KMS-11 (cell line): ENCODE data around the gene KCNB1.

Experiments
- H2AFZ ChIP-seq: fragments of 200-600 bp; sonication (generic); 2 replicates; pipeline ENCODE4 v1.6.1; 2016; ENCODE audit warnings: antibody characterized with exemption, mixed run types, low read depth
- H3K27ac ChIP-seq: fragments of 200-600 bp; sonication (generic); 2 replicates; pipeline ENCODE4 v1.6.1; 2016; ENCODE audit warnings: mild to moderate bottlenecking, mixed run types
- H3K27me3 ChIP-seq: fragments of 200-600 bp; sonication (generic); 2 replicates; pipeline ENCODE4 v1.6.1; 2017; ENCODE audit warnings: mild to moderate bottlenecking, low read depth, mixed run types, moderate library complexity; ENCODE audit not compliant: insufficient read depth
- H3K36me3 ChIP-seq: fragments of 200-600 bp; sonication (generic); 2 replicates; pipeline ENCODE4 v1.6.1; 2017; ENCODE audit warnings: mild to moderate bottlenecking, mixed run types; ENCODE audit not compliant: insufficient read depth
- H3K4me1 ChIP-seq: fragments of 200-600 bp; sonication (generic); 2 replicates; pipeline ENCODE4 v1.6.1; 2016; ENCODE audit warnings: mild to moderate bottlenecking, low read depth, mixed run types; ENCODE audit not compliant: poor library complexity, severe bottlenecking
- H3K4me2 ChIP-seq: fragments of 200-600 bp; sonication (generic); 2 replicates; pipeline ENCODE4 v1.7.0; 2016; ENCODE audit warnings: mild to moderate bottlenecking, mixed run types
- H3K4me3 ChIP-seq: fragments of 200-600 bp; sonication (generic); IDR thresholded peaks from 2 replicates; pipeline ENCODE4 v1.6.1; 2017; ENCODE audit warnings: low read depth, low read length, mixed read lengths; ENCODE audit not compliant: insufficient read depth
- H3K79me2 ChIP-seq: fragments of 200-600 bp; sonication (generic); 2 replicates; pipeline ENCODE4 v1.6.1; 2016; ENCODE audit warnings: low read depth, mixed run types; ENCODE audit not compliant: insufficient read depth
- H3K9ac ChIP-seq: fragments of 200-600 bp; sonication (generic); 2 replicates; pipeline ENCODE4 v1.6.1; 2016; ENCODE audit warnings: mild to moderate bottlenecking, mixed run types
- H4K20me1 ChIP-seq: fragments of 200-600 bp; sonication (generic); 2 replicates; pipeline ENCODE4 v1.6.1; 2016; ENCODE audit warnings: mild to moderate bottlenecking, mixed run types; ENCODE audit not compliant: insufficient read depth
- TF ChIP-seq, protein P1 (sequence below): fragments of 200-600 bp; sonication (generic); conservative IDR thresholded peaks from 2 replicates; pipeline ENCODE4 v1.6.1; 2017; ENCODE audit warnings: low read depth, mild to moderate bottlenecking, antibody characterized with exemption, low read length, moderate library complexity, mixed read lengths

Gene KCNB1

DNA sequence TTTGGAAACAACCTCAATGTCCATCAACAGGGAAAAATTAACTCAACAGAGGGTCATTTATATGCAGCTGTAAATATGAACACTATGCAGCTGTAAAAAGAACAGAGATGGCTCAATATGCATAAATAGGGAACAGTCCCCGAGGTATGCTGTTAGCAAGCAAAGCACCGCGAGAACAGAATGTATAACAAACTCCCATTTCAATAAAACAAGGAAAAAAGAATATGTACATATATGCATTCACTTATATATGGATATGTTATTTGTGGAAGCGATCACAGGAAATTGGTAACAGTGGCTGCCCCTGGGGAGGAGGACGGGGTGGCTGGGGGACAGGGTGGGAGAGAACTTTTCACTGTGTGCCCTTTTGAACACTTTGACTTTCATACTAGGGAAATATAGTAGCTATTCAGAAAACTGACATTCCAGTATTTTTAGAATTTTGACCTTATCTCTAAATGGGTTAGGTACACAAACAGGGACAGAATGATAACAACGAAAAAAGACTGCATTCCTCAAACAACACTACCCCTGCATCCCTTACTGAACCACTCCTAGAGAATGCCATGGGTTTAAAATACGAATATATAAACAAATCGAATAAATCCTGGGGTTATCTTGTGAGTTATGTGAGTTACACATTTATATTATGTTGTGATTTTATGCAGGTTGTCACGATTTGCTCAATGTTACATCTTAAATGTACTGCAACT, 64.5 kb downstream of the KCNB1 start:
- Histone ChIP-seq H3K4me1 (no peaks in the 10 kb centered on the region), H3K27ac (no peak overlapping the region), H4K20me1 (no peaks in the 10 kb centered on the region), H2AFZ (no peak overlapping the region), H3K79me2 (no peaks in the 10 kb centered on the region), H3K4me2 (no peak overlapping the region), H3K9ac (no peak overlapping the region), H3K36me3 (no peaks in the 10 kb centered on the region), H3K27me3 (peaks cover 5% of the 10 kb centered on the region), H3K4me3 (no peak overlapping the region)
- TF ChIP-seq, protein P1, sequence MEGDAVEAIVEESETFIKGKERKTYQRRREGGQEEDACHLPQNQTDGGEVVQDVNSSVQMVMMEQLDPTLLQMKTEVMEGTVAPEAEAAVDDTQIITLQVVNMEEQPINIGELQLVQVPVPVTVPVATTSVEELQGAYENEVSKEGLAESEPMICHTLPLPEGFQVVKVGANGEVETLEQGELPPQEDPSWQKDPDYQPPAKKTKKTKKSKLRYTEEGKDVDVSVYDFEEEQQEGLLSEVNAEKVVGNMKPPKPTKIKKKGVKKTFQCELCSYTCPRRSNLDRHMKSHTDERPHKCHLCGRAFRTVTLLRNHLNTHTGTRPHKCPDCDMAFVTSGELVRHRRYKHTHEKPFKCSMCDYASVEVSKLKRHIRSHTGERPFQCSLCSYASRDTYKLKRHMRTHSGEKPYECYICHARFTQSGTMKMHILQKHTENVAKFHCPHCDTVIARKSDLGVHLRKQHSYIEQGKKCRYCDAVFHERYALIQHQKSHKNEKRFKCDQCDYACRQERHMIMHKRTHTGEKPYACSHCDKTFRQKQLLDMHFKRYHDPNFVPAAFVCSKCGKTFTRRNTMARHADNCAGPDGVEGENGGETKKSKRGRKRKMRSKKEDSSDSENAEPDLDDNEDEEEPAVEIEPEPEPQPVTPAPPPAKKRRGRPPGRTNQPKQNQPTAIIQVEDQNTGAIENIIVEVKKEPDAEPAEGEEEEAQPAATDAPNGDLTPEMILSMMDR: no peak

GRCh38 chr20:49415668-49416044, 66.8 kb downstream of the KCNB1 start:
- H3K27me3 ChIP-seq: peaks cover 5% of the 10 kb centered on the region
- no peaks in the 10 kb centered on the region for H3K79me2 ChIP-seq
- TF ChIP-seq, protein P1: no peak
- H3K4me1 ChIP-seq: no peaks in the 10 kb centered on the region
- H3K4me2 ChIP-seq: no peak overlapping the region
- H3K9ac ChIP-seq: no peak overlapping the region
- H2AFZ ChIP-seq: no peak overlapping the region
- no peaks in the 10 kb centered on the region for H4K20me1 ChIP-seq
- no peaks in the 10 kb centered on the region for H3K36me3 ChIP-seq
- no peak overlapping the region for H3K27ac ChIP-seq
- no peak overlapping the region for H3K4me3 ChIP-seq

GRCh38 chr20:49415005-49415667, 67.3 kb downstream of the KCNB1 start:
- no peak overlapping the region for H3K27ac ChIP-seq
- no peak overlapping the region for H2AFZ ChIP-seq
- no peak overlapping the region for H3K4me2 ChIP-seq
- H3K4me3 ChIP-seq: no peak overlapping the region
- no peaks in the 10 kb centered on the region for H3K36me3 ChIP-seq
- no peaks in the 10 kb centered on the region for H3K4me1 ChIP-seq
- H3K27me3 ChIP-seq: peaks cover 5% of the 10 kb centered on the region
- H4K20me1 ChIP-seq: no peaks in the 10 kb centered on the region
- TF ChIP-seq, protein P1: no peak
- H3K9ac ChIP-seq: no peak overlapping the region
- no peaks in the 10 kb centered on the region for H3K79me2 ChIP-seq

GRCh38 chr20:49413677-49414076, 68.8 kb downstream of the KCNB1 start:
- Histone ChIP-seq H3K4me1 (no peaks in the 10 kb centered on the region), H3K4me3 (no peak overlapping the region), H3K4me2 (no peak overlapping the region), H4K20me1 (no peaks in the 10 kb centered on the region), H3K27me3 (peaks cover 5% of the 10 kb centered on the region), H3K27ac (no peak overlapping the region), H3K9ac (no peak overlapping the region), H3K79me2 (no peaks in the 10 kb centered on the region), H2AFZ (no peak overlapping the region), H3K36me3 (no peaks in the 10 kb centered on the region)
- TF ChIP-seq, protein P1: no peak
